Neuron (in vitro differentiated cells): ENCODE data around the gene KDM4B.

Experiments used
- H2AFZ ChIP-seq: one replicate; pipeline ENCODE4 v1.6.1; 2013; ENCODE audit warnings: low read depth, mild to moderate bottlenecking, inconsistent platforms, low read length, moderate library complexity
- H3K27me3 ChIP-seq: one replicate; pipeline ENCODE4 v1.6.1; 2013; ENCODE audit warnings: low read length; ENCODE audit not compliant: insufficient read depth
- H3K36me3 ChIP-seq: one replicate; pipeline ENCODE4 v1.6.1; 2013; ENCODE audit warnings: low read length; ENCODE audit not compliant: insufficient read depth
- H3K4me1 ChIP-seq: one replicate; pipeline ENCODE4 v1.6.1; 2013; ENCODE audit warnings: low read length; ENCODE audit not compliant: insufficient read depth
- H3K4me3 ChIP-seq: 2 replicates; pipeline ENCODE4 v1.5.1; 2013; ENCODE audit warnings: mild to moderate bottlenecking, low read length, moderate library complexity
- H3K9me3 ChIP-seq: one replicate; pipeline ENCODE4 v1.6.1; 2013; ENCODE audit warnings: low read length

The KDM4B gene

DNA sequence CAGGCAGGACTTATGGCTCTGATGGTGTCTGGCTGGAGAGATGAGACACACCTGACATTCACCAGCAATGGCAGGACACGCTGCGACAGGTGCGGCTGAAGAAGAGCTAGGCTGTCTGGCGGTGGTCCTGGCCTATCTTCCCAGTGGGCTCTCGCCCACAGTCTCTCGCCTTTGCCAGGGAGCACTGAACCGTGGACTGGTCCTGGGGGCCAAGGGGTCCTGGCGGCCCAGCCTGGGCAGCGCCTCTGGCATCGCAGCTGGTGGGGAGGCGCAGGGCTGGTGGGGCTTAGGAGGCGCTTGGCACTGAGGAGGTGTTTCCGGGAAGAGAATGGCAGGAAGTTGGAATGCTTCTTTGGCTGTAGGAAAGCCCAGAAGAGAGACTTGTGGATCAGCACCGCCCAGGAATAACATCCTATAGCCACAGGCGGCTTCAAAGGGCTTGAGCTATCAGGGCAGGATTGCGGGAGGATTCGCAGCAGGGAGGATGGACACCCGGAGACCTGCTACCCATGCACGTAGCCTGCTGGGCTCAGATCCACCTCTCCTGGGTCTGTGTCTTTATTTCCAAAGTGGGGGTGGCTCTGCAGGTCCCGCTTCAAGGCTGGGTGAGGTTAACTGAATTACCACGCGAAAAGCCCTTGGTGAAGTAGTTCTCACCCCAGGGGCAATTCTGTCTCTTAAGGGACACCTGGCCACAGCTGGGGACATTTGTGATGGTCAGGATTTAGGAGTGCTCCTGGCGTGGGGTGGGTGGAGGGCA lies 14.6 kb downstream of the KDM4B start:
- peaks cover 10% of the 10 kb centered on the region for H3K4me1 ChIP-seq
- no peak overlapping the region for H2AFZ ChIP-seq
- no peak overlapping the region for H3K4me3 ChIP-seq
- H3K9me3 ChIP-seq, result no peaks in the 10 kb centered on the region
- H3K36me3 ChIP-seq, result no peaks in the 10 kb centered on the region
- no peaks in the 10 kb centered on the region for H3K27me3 ChIP-seq

DNA sequence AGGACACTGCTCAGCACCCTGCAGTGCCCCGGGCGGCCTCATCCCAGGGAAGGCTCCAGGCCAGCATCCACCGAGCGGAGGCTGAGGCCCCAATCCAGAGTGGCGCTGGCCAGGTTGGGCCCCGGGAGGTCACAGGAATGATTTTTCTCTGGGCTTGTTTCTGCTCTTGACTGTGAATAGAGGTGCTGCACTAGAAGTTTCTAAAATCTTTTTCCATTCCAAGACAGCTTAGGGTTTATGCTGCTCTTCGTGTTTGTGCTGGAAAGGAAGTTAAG lies 15.1 kb downstream of the KDM4B start:
- Histone ChIP-seq H3K9me3 (no peaks in the 10 kb centered on the region), H3K4me1 (peaks cover 15% of the 10 kb centered on the region), H3K36me3 (no peaks in the 10 kb centered on the region), H3K27me3 (no peaks in the 10 kb centered on the region), H2AFZ (no peak overlapping the region), H3K4me3 (no peak overlapping the region)

DNA sequence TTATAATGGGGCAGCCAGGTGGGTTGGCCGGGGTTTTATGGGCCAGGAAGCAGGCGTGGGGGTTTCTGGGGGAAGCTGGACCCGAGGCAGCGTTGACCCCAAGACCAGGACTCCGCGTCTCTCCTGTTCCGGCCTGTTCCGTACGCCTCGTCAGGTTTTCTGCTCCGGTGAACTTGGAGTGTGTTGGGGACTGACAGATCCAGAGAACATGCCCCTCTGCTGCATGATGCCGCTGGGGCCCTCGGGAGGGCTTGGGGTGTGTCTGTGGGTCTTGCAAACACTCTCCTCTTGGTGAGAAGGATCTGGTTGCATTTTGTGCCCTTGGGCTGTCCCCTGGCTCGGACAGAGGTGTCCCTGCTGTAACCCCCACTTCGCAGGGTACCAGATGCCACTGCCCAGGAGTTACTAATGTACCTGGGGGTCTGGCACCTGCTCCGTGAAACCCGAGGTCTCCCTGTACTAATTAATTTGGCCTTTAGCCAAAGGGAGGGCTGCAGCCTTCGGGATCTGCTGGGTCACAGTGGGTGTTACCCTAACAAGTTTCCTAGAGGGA lies 15.6 kb downstream of the KDM4B start:
- H3K9me3 ChIP-seq, result no peaks in the 10 kb centered on the region
- H2AFZ ChIP-seq, result no peak overlapping the region
- no peaks in the 10 kb centered on the region for H3K27me3 ChIP-seq
- peaks cover 15% of the 10 kb centered on the region for H3K4me1 ChIP-seq
- no peaks in the 10 kb centered on the region for H3K36me3 ChIP-seq
- H3K4me3 ChIP-seq, result no peak overlapping the region

DNA sequence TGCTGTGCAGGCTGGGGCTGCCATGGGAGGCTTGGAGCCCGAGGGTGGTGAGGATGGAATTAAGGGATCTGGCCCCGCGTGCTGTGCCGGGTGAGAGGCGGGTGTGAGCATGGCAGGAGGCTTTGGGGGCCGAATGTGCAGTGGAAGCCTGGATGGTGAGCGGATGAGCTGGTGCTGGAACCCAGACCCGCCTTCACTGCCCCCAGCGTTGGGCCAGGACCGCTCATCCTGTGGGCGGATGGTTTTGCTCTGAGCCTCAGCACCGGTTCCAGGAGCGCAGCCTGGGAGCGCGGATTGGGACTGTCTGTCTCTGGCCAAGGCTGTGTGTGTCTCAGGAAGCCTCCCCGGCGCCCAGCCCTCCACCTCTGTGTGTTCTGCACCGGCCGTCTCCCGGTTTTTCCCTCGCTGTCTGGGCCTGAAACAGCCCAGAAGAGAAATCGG lies 16.7 kb downstream of the KDM4B start:
- Histone ChIP-seq H3K36me3 (no peaks in the 10 kb centered on the region), H3K4me1 (peaks cover 15% of the 10 kb centered on the region), H2AFZ (no peak overlapping the region), H3K9me3 (no peaks in the 10 kb centered on the region), H3K27me3 (no peaks in the 10 kb centered on the region), H3K4me3 (no peak overlapping the region)

DNA sequence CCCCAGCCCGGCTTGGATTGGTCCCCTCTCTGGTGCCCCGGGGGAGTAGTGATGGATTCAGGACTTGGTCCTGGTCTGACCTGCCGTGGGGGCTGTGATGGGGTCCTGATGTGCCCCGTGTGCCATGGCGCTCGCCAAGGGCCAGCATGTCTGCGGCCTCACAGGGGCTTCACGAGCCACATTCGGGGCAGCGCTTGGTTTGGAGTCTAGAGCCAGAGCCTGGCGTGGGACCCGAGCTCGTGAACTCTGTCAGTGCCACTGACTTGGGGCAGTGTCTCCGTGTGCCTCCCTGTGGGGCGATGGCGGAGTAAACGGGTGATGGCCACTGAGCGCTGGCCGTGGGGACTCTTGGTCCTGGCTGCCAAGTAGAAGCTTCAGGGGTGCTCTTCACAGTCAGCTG lies 17.1 kb downstream of the KDM4B start:
- Histone ChIP-seq H3K36me3 (no peaks in the 10 kb centered on the region), H3K27me3 (no peaks in the 10 kb centered on the region), H2AFZ (no peak overlapping the region), H3K9me3 (no peaks in the 10 kb centered on the region), H3K4me1 (peaks cover 15% of the 10 kb centered on the region), H3K4me3 (no peak overlapping the region)

DNA sequence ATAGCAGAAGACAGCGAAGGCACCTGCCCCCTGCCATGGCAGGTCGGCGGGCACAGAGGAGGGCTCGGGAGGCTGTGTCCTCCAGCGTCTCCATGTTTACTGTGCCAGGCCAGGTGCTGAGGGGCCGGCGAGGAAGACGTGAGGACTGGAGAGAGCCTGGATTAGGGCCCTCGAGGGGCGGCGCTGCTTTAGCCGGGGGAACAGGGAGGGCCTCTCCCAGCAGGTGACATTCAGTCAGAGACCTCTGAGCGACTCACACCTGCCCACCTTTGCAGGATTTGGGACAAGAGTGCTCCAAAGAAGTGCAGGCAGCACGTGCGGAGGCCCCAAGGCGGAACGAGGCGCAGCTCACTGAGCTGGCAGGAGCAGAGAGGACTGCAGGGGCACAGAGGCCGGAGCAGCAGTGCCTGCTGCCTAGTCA lies 17.6 kb downstream of the KDM4B start:
- Histone ChIP-seq H3K27me3 (no peaks in the 10 kb centered on the region), H2AFZ (no peak overlapping the region), H3K36me3 (no peaks in the 10 kb centered on the region)

DNA sequence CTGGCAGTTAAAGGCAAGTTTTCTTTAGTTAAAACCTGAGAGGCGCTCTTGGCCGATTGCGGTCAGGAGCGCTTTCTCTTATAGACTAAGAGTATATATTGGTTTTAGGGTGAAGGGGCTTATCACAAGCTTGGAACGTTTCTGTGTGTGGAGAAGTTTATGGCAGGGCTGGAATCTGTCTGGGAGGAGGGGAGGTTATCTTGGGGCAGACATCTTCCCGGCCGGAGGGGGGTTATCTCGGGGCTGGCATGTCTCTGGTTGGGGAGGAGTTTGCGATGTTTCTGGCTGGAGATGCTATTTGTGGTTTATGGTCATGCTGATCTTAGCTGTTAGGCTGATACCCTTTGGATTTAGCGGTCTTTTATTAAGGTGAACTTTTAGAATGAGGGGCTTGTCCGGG lies 18.3 kb downstream of the KDM4B start:
- Histone ChIP-seq H3K4me3 (no peak overlapping the region), H2AFZ (no peak overlapping the region), H3K27me3 (no peaks in the 10 kb centered on the region), H3K9me3 (no peaks in the 10 kb centered on the region), H3K36me3 (no peaks in the 10 kb centered on the region), H3K4me1 (peaks cover 15% of the 10 kb centered on the region)

More for the DNA sequence above, 17.6 kb downstream of the KDM4B start:
- Histone ChIP-seq H3K4me1 (peaks cover 15% of the 10 kb centered on the region), H3K9me3 (no peaks in the 10 kb centered on the region), H3K4me3 (no peak overlapping the region)

DNA sequence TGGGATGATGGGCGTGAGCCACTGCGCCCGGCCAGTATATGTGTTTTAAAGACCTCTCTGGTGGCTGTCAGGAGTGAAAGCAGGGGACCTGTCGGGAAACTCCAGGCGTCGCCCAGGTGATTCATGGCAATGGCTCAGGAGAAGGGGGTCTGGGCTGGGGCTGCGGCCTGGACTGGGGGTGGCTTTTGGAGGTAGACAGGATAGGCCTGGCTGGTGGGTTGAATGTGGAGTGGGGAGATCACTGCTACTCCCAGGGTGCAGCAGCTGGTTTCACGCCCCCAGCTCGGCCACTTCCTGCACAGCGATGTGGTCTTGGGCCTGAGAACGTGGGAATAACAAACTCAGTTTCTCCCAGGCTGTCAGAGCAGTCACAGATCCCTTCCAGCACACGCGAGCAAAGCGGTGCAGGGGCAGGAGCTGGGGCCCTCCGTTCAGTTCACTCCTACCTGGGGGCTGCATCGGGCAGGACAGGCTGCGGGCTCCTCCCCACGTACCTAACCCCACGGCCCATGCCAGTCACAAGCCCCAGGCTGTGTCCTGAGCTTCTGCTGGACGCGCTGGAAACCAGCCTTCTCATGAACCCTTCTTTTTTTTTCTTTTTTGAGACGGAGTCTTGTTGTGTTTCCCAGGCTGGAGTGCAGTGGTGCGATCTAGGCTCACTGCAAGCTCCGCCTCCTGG lies 18.9 kb downstream of the KDM4B start:
- Histone ChIP-seq H3K4me3 (no peak overlapping the region), H2AFZ (no peak overlapping the region), H3K9me3 (no peaks in the 10 kb centered on the region), H3K27me3 (no peaks in the 10 kb centered on the region), H3K4me1 (peaks cover 15% of the 10 kb centered on the region), H3K36me3 (no peaks in the 10 kb centered on the region)

- peaks cover 15% of the 10 kb centered on the region for H3K4me1 ChIP-seq
- H3K4me3 ChIP-seq, result no peak overlapping the region
Observed at GRCh38 chr19:4988770-4989251, 19.9 kb downstream of the KDM4B start.

DNA sequence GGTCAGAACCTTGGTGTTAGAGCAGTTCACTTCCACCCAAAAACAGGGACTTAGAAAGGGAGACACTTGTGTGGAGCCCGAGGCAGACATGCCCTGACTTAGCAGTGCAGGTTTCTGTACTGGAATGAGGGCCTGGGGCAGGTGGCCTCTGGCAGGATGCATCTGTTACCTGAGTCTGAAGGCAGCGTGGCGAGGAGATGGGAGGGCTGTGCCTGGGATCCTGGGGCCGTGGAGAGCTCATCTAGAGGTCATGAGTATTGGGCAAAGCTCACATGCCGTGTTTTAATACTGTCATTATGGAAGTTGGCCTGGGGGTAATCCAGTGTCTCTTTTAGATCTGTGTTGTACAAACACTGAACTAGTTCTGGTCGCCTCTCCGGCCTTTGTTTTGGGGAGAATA lies 21.4 kb downstream of the KDM4B start:
- Histone ChIP-seq H3K36me3 (peaks cover 4% of the 10 kb centered on the region), H3K9me3 (no peaks in the 10 kb centered on the region), H3K4me1 (peaks cover 15% of the 10 kb centered on the region), H3K27me3 (no peaks in the 10 kb centered on the region), H3K4me3 (no peak overlapping the region), H2AFZ (no peak overlapping the region)

More at GRCh38 chr19:4988770-4989251, 19.9 kb downstream of the KDM4B start:
- H3K36me3 ChIP-seq, result peaks cover 4% of the 10 kb centered on the region
- H2AFZ ChIP-seq, result no peak overlapping the region
- no peaks in the 10 kb centered on the region for H3K9me3 ChIP-seq
- no peaks in the 10 kb centered on the region for H3K27me3 ChIP-seq

DNA sequence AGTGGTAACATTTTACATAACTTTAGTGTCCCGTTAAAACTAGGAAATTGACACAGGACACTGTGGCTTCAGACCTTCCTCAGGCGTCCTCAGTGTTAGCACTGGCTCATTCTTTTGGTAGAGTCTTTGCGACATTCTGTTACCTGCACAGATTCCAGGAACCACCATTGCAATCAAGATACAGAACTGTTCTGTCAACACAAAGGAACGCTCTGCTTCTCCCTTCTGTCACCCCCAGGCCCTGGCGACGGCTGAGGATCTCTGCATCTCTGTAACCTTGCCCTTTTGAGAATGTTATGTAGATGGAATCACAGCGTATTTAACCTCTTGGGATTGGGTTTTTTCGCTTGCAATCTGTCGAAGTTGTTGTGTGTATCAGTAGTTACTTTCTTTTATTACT lies 22.6 kb downstream of the KDM4B start:
- H3K36me3 ChIP-seq, result peaks cover 8% of the 10 kb centered on the region
- no peaks in the 10 kb centered on the region for H3K27me3 ChIP-seq
- peaks cover 13% of the 10 kb centered on the region for H3K4me1 ChIP-seq
- H2AFZ ChIP-seq, result no peak overlapping the region
- H3K4me3 ChIP-seq, result no peak overlapping the region
- H3K9me3 ChIP-seq, result no peaks in the 10 kb centered on the region

DNA sequence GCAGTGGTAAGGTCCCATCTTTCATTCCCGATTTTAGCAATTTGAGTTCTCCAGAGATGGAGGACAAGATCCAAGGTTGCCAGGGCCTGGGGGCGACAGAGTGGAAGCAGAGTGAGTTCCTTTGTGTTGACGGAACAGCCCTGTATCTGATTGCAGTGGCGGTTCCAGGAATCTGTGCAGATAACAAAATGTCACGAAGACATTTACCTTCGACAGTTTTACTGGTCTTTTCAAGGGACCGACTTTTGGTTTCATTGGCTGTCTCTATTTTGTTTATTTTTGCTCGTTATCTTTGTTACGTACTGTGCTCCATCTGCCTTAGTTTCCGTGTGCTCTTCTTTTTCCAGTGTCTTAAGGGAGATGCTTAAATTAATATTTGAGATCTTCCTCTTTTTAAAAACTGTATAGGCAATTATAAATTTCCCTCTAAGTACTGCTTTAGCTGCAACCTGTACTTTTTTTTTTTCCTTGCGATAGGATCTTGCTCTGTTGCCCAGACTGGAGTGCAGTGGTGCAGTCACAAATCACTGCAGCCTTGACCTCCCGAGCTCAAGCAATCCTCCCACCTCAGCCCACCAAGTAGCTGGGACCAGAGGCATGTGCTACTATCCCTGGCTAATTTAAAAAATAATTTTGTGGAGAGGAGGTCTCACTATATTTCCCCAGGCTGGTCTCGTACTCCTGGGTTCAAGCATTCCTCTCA lies 23.2 kb downstream of the KDM4B start:
- Histone ChIP-seq H3K27me3 (no peaks in the 10 kb centered on the region), H3K4me1 (peaks cover 12% of the 10 kb centered on the region), H3K9me3 (peaks cover 2% of the 10 kb centered on the region), H2AFZ (no peak overlapping the region), H3K36me3 (peaks cover 14% of the 10 kb centered on the region), H3K4me3 (no peak overlapping the region)

DNA sequence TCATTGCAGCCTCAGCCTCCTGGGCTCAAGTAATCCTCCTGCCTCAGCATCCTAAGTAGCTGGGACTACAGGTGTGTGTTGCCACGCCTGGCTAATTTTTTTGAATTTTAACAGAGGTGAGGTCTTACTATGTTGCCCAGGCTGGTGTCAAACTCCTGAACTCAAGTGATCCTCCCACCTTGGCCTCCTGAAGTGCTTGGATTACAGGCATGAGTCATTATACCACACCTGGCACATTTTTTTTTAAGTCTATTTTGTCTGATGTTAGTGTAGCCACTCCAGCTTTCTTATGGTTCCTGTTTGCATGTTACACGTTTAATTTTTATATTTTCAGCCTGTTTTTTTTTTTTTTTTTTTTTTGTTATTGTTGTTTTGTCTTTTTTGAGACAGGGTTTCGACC lies 24.8 kb downstream of the KDM4B start:
- Histone ChIP-seq H3K9me3 (peaks cover 2% of the 10 kb centered on the region), H3K4me3 (no peak overlapping the region), H3K36me3 (peaks cover 23% of the 10 kb centered on the region), H3K27me3 (no peaks in the 10 kb centered on the region), H3K4me1 (peaks cover 4% of the 10 kb centered on the region), H2AFZ (no peak overlapping the region)
